OCI-LY3 (cell line): ENCODE results near the gene ELP2.

Source experiments
- CTCF ChIP-seq: fragments of 200-600, 300-600 bp; sonication (generic); IDR thresholded peaks from 2 replicates; pipeline ENCODE4 v1.5.1; 2014; ENCODE audit warnings: antibody characterized with exemption, low read length, low read depth
- EZH2phosphoT487 ChIP-seq: fragments of 200-600 bp; shearing (Covaris generic); IDR thresholded peaks from 2 replicates; pipeline ENCODE4 v1.6.1; 2018; ENCODE audit warnings: antibody characterized with exemption, mixed run types, low read depth

DNA sequence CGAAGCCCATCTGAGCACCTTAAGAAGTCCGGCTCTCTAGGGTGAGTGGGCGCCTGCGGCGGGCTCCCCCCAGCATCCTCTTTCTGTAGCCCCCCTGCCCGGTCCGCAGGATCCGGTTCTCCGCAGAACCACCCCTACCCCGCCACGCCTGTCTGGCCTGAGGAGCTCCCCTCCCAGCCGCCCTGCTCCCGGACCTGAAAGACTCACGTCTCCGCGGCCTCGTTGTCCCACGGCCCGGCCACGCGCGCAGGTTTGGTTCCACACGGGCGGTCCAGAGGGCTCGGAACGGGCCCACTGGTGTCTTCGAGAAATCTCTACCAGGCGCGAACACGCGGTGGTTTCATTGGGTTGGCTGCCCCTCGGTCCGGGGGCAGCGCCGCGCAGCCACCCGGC is 796 bp upstream of the ELP2 start:
- TF ChIP-seq CTCF (no peak), EZH2phosphoT487 (no peak)
